Prostate gland (tissue), 2 donors: Measurements from ENCODE around the gene TNFRSF4. TPM values are rescaled to one million over a fixed set of nuclear protein-coding genes. Genes with fewer than 3 reads are reported as not detected.

Experiments
- DNase-seq: peaks from one replicate; pipeline ENCODE4 v3.0.0-alpha.2; 2019; ENCODE audit warnings: low spot score
- H3K27ac ChIP-seq, 2 donors: fragments of 200-600 bp; sonication (generic); 2 replicates each; pipeline ENCODE4 v1.5.1; 2017 to 2019
- H3K27me3 ChIP-seq: fragments of 200-600 bp; sonication (generic); replicated peaks from 2 replicates; pipeline ENCODE4 v1.5.1; 2019; ENCODE audit not compliant: insufficient read depth
- H3K36me3 ChIP-seq, 2 donors: fragments of 200-600 bp; sonication (generic); 1 replicate in 1 of 2; 2 replicates in 1 of 2; pipeline versions ENCODE4 v1.5.1 to v1.8.1; 2017 to 2019
- H3K4me1 ChIP-seq: fragments of 200-600 bp; sonication (generic); replicated peaks from 2 replicates; pipeline ENCODE4 v1.5.1; 2019
- H3K4me3 ChIP-seq, 2 donors: fragments of 200-600 bp; sonication (generic); 2 replicates each; pipeline ENCODE4 v1.5.1; 2017 to 2019
- H3K9me3 ChIP-seq: fragments of 200-600 bp; sonication (generic); 2 replicates; pipeline ENCODE4 v1.5.1; 2017
- POLR2A ChIP-seq: fragments of 450-650 bp; IDR thresholded peaks from one replicate; pipeline ENCODE4 v1.6.1; 2016; ENCODE audit warnings: antibody characterized with exemption, mild to moderate bottlenecking
- POLR2AphosphoS5 ChIP-seq: sonication (generic); formaldehyde crosslinking; IDR thresholded peaks from one replicate; pipeline ENCODE4 v1.6.1; 2017; ENCODE audit warnings: antibody characterized with exemption
- WGBS: methylation state at CpG from one replicate; pipeline ENCODE4 v1.1.5; 2018; 5-methylcytosine and 5-hydroxymethylcytosine counted together
- intact Hi-C: fragments of 100-400 bp; cut with DNase I; formaldehyde crosslinking; loops from one replicate; pipeline ENCODE4 v1.14.2; 2022
- total RNA-seq, 2 donors: library from RNA; depleted of rRNA; stranded (reverse); fragments of >200 nt; gene quantifications; one replicate each; pipeline ENCODE4 v1.1.0, GENCODE V29; 2016
- TF ChIP-seq, protein P1 (sequence below), 4 experiments: fragments of 200-600 bp in 2 of 4; fragments of 450-650 bp in 2 of 4; sonication (generic) in 2 of 4; IDR thresholded peaks; 1 replicate in 3 of 4; 2 replicates in 1 of 4; pipeline ENCODE4 v1.5.1; 2016 to 2019; ENCODE audit warnings: antibody characterized with exemption in 4 of 4, mild to moderate bottlenecking in 2 of 4, moderate library complexity in 2 of 4

The TNFRSF4 gene
- total RNA-seq, 2 donors from 2014 or later: 0.50 to 3.0 TPM

DNA sequence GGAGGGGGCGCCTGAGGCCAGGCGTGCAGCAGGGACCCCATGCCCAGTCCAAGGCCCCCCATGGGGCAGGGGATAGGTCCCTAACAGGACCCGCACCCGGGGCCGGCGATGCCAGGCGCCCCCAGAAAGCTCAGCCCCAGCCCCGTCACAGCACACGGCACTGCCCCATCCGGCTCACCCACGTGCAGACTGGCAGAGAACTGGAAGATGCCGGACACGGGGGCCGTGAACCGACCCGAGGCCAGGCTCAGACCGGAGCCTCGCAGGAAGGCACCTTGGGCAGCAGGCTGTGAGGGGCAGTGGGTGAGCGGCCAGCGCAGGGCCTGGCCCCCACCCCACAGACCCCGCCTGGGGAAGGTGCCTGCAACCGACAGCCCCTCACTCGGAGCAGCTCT is 29.3 kb upstream of the TNFRSF4 start:
- H3K27me3 ChIP-seq: peaks cover 5% of the 10 kb centered on the region
- intact Hi-C loops: no loop called here
- no peak for DNase-seq
- WGBS: 97% methylated on average over 18 of the region's 23 CpGs
- no peaks in the 10 kb centered on the region for H3K4me1 ChIP-seq
- no peak overlapping the region for H3K4me3 ChIP-seq
- H3K27ac ChIP-seq: no peak overlapping the region
- H3K9me3 ChIP-seq: no peaks in the 10 kb centered on the region
- H3K36me3 ChIP-seq: no peaks in the 10 kb centered on the region
- no peak for TF ChIP-seq POLR2AphosphoS5
- TF ChIP-seq, protein P1, sequence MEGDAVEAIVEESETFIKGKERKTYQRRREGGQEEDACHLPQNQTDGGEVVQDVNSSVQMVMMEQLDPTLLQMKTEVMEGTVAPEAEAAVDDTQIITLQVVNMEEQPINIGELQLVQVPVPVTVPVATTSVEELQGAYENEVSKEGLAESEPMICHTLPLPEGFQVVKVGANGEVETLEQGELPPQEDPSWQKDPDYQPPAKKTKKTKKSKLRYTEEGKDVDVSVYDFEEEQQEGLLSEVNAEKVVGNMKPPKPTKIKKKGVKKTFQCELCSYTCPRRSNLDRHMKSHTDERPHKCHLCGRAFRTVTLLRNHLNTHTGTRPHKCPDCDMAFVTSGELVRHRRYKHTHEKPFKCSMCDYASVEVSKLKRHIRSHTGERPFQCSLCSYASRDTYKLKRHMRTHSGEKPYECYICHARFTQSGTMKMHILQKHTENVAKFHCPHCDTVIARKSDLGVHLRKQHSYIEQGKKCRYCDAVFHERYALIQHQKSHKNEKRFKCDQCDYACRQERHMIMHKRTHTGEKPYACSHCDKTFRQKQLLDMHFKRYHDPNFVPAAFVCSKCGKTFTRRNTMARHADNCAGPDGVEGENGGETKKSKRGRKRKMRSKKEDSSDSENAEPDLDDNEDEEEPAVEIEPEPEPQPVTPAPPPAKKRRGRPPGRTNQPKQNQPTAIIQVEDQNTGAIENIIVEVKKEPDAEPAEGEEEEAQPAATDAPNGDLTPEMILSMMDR (IDR thresholded peaks at IDR 0.05): no peak
- no peak for TF ChIP-seq POLR2A

DNA sequence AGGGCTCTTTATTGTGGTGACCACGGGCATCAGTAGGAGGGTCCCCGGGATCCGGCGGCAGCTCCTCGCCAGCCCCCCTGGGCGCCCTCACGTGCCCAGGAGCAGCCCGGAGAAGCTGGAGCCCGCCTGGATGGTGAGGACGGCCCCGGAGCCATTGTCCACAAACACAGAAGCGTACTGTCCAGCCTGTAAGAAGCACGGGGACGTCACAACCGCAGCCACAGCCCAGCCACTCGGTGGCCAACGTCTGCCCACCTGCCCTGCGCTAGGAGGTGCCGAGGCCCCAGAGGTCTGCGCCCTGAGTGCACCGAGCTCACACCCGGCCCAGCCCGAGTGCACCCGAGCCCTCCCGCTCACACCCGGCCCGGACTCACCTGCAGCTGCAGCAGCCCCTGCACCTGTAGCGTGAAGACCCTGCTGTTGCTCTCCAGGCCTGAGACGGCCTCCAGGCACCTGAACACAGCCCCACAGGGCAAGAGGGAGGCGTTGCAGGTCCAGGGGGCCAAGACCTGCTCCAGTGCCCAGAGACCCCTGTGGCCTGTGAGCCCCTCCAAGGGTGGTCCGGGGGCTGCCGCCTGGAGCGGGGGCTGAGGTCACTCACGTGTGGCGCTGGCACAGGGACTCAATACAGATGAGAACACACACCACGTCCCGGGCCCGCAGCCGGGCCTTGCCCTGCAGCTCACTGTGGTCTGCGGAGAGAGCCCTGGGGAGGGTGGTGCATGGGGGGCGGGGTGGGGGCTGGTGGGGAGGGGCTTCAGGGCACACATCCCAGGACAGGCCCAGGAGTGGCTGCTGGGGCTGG is 28.7 kb upstream of the TNFRSF4 start:
- WGBS: 94% methylated on average over 34 of the region's 41 CpGs
- H3K36me3 ChIP-seq: no peaks in the 10 kb centered on the region
- H3K27ac ChIP-seq: no peak overlapping the region
- intact Hi-C loops: no loop called here
- H3K4me3 ChIP-seq: no peak overlapping the region
- no peak for DNase-seq
- no peaks in the 10 kb centered on the region for H3K4me1 ChIP-seq
- TF ChIP-seq POLR2AphosphoS5 (no peak), POLR2A (no peak)
- TF ChIP-seq, protein P1 (IDR thresholded peaks at IDR 0.05): no peak
- peaks cover 4% of the 10 kb centered on the region for H3K27me3 ChIP-seq
- no peaks in the 10 kb centered on the region for H3K9me3 ChIP-seq

DNA sequence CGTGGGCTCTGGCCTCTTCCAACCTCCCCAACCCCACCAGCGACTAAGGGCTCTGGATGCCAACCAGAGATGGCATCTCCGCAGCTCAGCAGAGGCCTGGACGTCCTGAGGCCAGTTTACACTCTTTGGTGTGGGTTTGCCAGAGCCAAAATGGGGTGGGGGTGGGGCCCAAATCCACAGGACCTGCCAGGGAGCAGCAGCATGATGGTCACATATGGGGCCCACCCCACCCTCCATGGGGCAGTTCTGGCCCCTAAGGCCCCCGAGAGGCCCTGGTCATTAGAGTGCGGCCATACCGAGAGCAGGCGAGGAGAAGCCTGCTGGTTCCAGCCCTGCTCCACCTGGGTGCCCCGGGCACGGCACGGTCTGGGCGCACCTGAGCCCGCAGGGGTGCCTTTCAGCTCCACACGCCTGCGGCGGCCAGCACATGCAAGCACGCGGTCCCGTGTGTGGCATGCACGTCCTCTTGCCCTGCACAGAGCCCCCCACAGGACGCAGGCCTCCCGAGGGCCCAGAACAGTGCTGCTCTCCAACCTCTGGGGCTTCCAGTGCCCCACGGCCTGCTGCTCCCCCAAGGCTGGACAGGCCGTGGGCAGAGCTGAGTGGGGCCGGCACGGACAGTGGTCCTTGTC is 27.8 kb upstream of the TNFRSF4 start:
- 82% methylated on average over 21 of the region's 26 CpGs for WGBS
- Histone ChIP-seq H3K27ac (no peak overlapping the region), H3K4me3 (no peak overlapping the region), H3K36me3 (no peaks in the 10 kb centered on the region), H3K9me3 (no peaks in the 10 kb centered on the region), H3K4me1 (no peaks in the 10 kb centered on the region), H3K27me3 (no peaks in the 10 kb centered on the region)
- TF ChIP-seq POLR2AphosphoS5: no peak
- no peak for TF ChIP-seq POLR2A
- TF ChIP-seq, protein P1 (IDR thresholded peaks at IDR 0.05): no peak
- DNase-seq: no peak
- intact Hi-C loops: no loop called here

DNA sequence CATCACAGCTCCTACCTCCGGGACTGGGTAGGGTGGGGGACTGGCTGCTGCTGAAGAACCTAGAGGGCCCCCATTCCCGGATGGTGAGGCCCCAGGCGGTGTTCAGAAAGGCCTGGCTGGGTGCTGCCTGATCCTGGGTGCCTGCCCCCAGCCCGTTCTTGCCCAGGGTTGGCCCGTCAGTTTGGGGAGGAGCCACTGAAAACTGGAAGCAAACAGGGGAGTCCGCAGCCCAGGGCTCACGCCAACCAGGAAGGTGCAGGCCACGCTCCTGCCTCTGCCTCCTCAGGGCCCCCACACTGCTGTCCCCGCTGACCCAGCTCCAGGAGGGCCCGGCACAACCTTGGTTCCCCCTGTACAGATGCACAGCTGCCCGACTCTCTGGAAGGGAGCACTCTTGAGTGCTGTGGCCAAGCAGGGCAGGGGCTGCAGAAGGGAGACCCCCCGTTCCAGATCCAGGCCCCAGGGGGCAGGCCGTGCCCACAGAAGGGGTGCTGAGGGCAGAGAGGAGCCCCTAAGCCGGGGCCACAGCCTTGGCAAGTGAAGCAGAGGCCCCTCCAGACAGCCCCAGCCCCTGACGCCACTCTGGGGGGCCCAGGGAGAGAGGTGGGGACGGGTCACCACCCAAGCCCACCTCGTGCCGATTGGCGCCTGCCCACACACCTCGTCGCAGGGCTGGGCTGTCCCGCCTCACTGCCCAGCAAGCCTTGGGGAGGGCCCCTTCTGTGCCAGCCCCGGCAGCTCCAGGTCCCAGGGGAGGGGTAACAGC is 27.1 kb upstream of the TNFRSF4 start:
- no peaks in the 10 kb centered on the region for H3K36me3 ChIP-seq
- H3K27ac ChIP-seq: no peak overlapping the region
- 64% methylated on average over 17 of the region's 23 CpGs for WGBS
- no peaks in the 10 kb centered on the region for H3K9me3 ChIP-seq
- DNase-seq: no peak
- H3K4me1 ChIP-seq: no peaks in the 10 kb centered on the region
- no peaks in the 10 kb centered on the region for H3K27me3 ChIP-seq
- no peak overlapping the region for H3K4me3 ChIP-seq
- TF ChIP-seq, protein P1 (IDR thresholded peaks at IDR 0.05): no peak
- TF ChIP-seq POLR2A (no peak), POLR2AphosphoS5 (no peak)
- intact Hi-C loops: no loop called here
